GOT3 (cell line): ENCODE data around the gene PLEKHG3.
"Not testable (repeated sequence)": the region's sequence is repeated elsewhere in the genome, so short reads cannot be mapped to it uniquely, and the experiment has no call there.

Experiments used
- DNase-seq: peaks from one replicate; lab custom pipeline; 2025; ENCODE audit warnings: mixed read lengths; lab: John Stamatoyannopoulos, UW

PLEKHG3 gene

DNA sequence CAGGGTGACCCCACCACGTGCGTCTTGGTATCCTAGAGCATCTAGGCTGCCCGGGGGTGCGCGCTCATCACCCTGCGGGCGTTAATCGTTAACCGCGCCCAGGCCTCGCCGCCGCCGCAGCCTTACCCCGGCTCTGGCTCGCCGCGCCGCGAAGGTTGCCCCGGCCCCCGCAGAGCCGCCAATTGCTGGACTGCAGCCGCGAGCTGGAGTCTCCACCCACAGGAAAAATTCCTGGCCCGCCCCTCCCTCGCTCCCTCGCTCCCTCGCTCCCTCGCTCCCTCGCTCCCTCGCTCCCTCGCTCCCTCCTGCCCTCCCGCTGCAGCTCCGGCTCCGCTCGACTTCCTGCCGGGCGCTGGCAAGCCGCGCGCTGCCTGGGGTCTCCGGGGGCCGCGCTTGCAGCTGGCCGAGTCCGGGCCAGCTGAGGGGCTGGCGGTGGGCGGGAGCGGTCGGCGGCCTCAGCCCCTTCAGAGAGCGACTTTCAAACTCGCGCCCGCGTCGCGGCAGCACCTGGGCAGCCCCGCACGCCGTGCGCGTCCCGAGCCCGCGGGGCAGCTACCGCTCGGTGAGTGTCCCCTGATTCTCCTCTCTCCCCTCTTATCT is at the start of gene PLEKHG3:
TSS of gene PLEKHG3 (plus strand) at position 282 of the 600 bp plus-strand sequence. CDS start 23,208 bp downstream, outside the sequence.
- DNase-seq: no peak

- no peak for DNase-seq
Observed at GRCh38 chr14:64654901-64655300, 49.3 kb upstream of the PLEKHG3 start.

DNA sequence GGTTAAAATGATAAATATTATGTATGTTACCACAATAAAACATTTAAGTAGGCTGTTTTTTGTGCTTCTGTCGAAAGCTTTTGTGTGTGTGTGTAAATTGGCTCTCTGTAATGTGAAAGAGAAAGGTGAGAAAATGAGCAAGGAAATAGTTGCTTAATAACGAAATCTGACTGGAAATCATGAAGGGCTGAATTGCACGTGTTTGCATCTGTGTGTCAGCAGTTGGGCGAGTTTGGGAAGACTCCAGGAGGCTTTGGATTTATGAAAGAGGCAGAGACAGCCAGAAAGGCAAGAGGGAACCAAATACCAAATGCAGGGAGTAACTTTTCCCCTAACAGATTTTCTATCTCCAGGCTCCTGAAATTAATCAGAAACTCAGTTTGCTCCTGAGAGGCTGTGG is 47.2 kb upstream of the PLEKHG3 start:
- DNase-seq: peak; percentile 0

DNA sequence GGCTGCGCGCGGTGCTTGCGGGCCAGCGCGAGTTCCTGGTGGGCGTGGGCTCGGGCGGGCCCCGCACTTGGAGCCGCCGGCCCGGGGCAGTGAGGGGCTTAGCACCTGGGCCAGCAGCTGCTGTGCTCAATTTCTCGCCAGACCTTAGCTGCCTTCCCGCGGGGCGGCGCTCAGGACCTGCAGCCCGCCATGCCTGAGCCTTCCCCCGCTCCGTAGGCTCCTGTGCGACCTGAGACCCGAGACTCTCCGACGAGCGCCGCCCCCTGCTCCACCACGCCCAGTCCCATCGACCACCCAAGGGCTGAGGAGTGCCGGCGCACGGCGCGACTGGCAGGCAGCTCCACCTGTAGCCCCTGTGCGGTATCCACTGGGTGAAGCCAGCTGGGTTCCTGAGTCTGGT is 46.0 kb upstream of the PLEKHG3 start:
- no peak for DNase-seq

DNA sequence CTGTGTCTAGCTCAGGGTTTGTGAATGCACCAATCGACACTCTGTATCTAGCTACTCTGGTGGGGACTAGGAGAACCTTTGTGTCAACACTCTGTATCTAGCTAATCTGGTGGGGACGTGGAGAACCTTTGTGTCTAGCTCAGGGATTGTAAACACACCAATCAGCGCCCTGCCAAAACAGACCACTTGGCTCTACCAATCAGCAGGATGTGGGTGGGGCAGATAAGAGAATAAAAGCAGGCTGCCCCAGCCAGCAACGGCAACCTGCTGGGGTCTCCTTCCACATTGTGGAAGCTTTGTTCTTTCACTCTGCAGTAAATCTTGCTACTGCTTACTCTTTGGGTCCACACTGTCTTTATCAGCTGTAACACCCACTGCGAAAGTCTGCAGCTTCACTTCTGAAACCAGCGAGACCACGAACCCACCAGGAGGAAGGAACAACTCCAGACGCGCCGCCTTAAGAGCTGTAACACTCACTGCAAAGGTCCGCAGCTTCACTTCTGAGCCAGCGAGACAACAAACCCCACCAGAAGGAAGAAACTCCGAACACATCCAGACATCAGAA is 45.4 kb upstream of the PLEKHG3 start:
- DNase-seq: not testable (repeated sequence)

DNA sequence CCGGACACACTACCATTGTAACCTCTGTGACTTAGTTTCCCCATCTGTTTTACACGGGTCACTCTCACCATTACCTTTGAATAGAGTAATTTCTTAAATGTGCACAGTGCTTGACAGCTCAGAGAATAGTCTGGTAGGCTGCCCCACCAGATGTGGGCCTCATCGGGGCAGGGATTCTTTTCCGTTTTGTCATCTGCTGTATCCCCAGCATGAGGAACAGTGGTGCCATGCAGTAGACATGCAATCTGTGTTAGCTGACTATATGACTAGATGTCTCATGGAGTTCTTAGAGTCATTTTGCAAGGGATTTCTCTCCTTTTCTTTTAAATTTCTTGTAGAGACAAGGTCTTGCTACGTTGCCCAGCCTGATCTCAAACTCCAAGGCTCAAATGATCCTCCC is 44.9 kb upstream of the PLEKHG3 start:
- DNase-seq: no peak

GRCh38 chr14:64663174-64663573 is 41.0 kb upstream of the PLEKHG3 start:
- no peak for DNase-seq

DNA sequence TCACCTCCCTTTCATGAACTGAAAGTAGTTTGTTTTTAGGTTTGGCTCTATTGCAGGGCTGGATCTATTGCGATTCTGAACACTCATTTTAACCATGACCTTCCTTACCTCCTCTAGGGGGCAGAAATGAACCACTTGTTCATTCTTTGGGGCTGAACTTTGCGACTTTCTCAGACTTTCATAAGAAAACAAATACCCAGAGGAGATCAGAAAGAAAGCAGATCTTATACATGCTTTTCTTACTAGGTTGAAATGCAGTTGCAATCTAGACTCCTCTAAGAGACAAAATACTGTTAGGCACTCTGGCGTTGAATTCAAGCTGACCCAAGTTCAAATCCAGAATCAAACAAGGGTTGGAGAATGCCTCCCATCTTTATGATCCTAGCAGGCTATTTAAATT is 32.6 kb upstream of the PLEKHG3 start:
- no peak for DNase-seq

DNA sequence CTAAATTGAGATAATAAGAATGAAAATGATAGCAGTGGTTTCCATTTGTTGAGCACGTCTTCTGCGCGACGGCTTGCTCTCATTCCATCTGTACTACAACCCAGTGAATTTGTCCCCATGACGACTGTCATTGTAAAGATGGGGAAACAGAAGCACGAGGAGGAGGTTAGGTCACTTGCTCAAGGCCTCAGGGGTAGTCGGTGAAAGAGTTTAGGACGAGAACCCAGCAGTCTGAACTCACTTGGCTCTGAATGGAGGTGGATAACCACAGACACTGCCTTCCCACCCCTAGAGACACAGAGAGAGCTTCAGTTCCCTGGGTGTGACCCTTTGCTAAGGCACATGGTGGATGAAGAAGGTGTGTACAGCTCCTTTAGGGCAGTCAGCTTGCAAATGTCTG is 30.9 kb upstream of the PLEKHG3 start:
- no peak for DNase-seq

- no peak for DNase-seq
Observed at GRCh38 chr14:64673748-64674147, 30.5 kb upstream of the PLEKHG3 start.

GRCh38 chr14:64674829-64675228 is 29.4 kb upstream of the PLEKHG3 start:
- no peak for DNase-seq

GRCh38 chr14:64675312-64675711 is 28.9 kb upstream of the PLEKHG3 start:
- DNase-seq: no peak

GRCh38 chr14:64676410-64677008 is 27.7 kb upstream of the PLEKHG3 start:
- DNase-seq: no peak

DNA sequence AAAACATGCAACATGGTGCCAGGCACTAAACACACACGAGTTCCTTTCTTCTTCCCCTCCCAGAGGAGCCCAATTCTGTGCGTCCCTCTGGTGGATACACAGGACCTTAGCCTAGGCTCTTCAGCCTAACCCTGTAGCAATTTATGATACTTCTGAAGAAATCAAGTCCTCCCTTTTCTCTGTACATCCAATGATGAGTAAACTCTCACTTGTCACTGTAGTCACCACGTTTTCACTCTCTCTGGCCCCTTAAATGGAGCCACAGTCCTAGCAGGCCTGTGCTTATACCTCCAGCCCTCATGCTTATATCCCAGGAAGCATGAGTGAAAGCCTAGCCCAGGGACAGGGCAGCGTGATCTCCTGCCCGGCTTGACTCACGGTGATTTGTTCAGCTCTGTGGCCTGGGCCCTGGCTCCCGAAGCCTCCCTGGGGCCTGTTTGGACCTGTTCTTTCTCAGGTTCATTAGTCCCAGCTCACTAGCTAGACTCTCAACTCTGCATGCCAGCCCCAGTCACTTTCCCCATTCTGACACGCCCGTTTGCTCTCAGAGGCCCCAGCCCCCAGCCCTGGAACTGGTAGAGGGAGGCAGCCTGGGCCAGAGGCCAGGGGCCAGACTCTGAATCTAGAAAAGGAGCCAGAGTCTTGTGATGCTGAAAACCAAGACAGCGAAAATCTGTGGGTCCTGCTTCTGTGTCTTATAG is 24.1 kb upstream of the PLEKHG3 start:
- DNase-seq: peak; percentile 0

DNA sequence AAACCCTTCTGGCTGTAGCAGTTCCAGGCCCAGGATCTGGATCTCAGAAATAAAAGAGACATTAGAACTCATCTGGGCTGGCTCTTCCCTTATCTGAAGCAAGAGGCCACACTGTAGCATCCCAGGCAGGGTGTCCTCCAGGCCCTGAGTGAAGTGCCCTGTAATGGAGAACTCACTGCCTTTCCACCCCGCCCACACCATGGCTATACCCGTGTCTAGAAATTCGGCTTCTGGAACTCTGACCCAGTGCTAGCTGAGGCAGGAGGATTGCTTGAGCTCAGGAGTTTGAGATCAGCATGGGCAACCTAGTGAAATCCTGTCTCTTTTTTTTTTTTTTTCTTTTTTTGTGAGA is 23.5 kb upstream of the PLEKHG3 start:
- DNase-seq: no peak

DNA sequence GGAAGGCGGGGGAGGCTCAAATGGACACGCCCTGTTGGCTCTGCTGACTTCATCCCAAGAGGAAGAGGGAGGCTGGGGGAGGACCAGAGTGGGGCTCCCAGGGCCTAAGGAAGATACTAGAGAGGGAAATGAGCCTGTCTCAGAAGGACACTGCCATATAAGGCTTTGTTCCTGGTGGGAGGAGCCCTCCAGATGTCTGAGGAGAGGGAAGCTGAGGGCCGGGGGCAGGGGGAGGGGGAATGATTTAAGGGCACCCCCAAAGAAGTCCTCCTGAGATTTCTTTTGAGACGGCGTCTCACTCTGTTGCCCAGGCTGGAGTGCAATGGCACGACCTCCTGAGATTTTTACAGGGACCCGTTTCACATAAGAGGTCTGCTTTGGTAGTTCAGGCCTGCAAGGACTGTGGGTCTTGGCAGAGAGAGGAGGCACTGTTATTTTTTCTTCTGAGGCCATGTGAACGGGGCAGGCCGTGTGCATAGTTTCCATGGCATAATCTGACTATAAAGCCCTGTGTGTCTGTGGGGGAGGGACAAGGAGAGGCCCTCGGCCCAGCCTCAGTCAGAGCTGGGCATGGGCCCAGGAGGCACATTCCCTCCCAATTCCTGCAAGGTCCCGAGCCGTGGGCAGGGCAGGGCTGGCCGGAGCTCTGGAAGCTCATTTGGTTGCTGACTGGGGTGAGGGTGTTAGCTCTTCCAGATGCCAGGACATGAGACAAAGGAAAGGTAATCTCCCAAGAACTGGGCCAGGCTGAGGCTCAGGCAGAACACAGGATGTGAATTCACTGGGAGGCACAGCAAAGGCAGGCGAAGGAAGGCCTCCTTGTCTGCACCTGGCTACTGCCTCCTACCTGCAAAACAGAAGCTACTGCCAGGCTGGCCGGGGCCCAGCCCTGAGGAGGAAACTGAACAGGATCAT is 22.2 kb upstream of the PLEKHG3 start:
- DNase-seq: no peak

DNA sequence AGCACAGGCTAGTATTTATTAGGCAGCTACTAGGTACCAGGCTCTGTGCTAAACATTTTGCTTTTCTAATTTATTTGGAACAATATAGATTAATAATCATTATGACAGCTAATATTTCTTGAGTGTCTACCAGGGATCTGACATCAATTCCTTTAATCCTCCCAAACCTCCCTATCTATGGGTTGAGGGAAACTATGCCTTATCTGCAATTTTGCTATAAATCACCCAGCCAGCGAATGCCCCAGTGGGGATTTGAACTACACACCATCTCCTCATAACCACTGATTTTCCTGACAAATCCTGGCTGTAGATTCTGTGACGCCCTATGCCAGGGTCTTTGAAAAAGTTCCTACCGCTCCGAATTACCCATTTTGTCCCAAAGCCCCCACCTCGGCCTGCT is 21.4 kb upstream of the PLEKHG3 start:
- no peak for DNase-seq

GRCh38 chr14:64683264-64683663 is 21.0 kb upstream of the PLEKHG3 start:
- no peak for DNase-seq

DNA sequence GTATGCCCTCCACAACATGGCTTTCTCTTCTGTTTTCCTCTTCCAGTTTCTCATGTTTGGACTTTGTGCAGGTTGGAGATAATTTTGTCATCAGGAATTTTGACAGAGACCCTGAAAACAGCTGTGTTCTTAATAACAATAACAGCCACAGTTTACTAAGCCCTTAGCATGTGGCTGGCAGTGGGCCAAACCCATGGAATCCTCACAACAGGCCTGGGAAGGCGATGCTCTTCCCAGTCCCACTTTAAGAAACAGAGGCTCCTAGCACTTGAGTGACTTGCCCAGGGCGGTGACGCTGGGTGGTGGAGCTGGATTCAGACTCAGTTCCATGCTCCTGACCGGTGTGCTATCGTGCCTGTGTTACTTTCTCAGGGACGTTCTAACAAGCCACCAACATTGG is 20.1 kb upstream of the PLEKHG3 start:
- DNase-seq: no peak

GRCh38 chr14:64685371-64686281 is 18.6 kb upstream of the PLEKHG3 start:
- DNase-seq: no peak

DNA sequence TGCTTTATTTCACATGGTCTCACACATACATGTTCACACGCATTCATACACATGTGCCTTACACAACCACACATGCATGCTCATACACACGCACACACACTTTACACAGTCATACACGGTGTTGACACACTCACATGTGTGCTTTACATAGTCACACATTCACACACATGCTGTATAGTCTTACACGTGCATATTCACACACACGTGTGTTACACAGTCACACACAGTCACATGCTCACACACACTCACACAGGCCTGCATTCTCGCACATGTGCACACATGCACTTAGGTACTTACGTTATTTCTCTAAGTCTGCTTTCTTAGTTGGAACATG is 18.0 kb upstream of the PLEKHG3 start:
- no peak for DNase-seq
